CD4-positive, alpha-beta T cell treated with Interferon alpha-2 for 1 hour (primary cell): ENCODE measurements around the gene RIMOC1.
A peak's percentile ranks its signal among the peaks of the same experiment; 100 is the strongest.
"Not testable (repeated sequence)": the region's sequence is repeated elsewhere in the genome, so short reads cannot be mapped to it uniquely, and the experiment has no call there.

Source experiments
- DNase-seq, 2 donors: peaks; one replicate each; pipeline ENCODE4 v3.0.0-alpha.2; 2020 to 2022

Gene RIMOC1

DNA sequence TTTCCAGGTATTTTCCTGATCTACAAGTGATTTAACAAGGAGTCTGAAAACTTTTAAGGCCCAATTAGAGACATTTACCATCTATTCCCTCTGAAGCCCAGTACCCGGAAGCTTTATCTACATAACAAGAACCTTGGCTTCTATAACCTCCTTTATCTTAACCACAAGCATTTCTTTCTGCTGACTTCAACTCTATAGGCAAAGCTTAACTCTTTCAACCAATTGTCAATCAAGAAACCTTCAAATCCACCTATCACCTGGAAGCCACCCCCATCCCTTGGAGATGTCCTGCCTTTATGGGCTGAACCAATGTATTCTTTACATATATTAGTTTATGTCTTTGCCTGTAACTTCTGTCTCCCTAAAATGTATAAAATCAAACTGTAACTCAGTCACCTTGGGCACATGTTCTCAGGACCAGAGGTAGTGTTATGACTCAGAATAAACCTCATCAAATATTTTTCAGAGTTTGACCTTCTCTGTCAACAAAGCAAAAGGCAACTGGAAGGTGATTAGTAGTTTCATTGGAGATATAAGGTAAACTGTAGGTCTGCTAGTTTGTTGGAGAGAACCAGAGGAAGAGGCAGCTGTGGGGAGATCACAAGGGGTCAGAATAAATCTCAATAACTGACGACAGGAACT lies 13.0 kb upstream of the RIMOC1 start:
- DNase-seq = no peak

DNA sequence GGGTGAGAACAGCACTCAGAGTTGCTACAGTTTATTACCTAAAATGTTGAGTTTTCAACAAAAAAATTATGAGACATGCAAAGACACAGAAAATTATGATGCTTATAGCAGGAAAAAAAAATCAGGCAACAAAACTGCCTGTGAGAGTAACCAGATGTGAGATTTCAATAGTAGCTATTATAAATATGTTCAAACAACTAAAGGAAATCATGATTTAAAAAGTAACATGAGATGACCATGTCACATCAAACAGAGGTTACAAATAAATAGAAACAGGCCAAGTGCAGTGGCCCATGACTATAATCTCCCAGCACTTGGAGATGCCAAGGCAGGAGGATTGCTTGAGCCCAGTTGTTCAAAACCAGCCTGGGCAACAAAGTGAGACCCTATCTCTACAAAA lies 12.1 kb upstream of the RIMOC1 start:
- no peak for DNase-seq

DNA sequence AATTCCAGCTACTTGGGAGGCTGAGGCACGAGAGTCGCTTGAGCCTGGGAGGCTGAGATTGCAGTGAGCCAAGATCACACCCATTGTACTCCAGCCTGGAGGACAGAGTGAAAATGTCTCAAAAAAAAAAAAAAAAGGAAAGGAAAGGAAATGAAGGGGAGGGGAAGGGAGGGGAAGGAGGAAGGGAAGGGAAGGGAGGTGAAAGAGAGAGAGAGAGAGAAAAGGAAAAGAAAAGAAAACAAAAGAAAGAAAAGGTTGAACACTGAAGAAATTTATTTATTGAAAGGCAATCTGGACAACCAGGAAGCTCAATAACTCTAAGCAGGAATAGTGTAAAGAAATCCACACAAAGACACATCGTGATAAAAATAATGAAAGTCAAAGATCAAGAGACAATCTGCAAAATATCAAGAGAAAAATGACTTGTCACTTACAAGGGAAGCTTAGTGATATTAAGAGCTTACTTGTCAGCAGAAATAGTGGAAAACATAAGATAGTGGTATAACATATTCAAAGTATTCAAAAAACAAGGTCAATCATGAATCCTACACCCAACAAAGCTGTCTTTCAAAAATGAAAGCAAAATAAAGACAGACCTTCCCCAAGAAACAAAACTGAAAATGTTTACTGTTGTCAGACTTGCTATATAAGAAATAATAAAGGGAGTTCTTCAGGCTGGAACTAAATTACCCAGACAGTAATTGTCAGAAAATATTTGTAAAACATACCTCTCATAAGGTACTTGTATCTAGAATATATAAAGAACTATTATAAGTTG lies 10.9 kb upstream of the RIMOC1 start:
- no peak for DNase-seq

DNA sequence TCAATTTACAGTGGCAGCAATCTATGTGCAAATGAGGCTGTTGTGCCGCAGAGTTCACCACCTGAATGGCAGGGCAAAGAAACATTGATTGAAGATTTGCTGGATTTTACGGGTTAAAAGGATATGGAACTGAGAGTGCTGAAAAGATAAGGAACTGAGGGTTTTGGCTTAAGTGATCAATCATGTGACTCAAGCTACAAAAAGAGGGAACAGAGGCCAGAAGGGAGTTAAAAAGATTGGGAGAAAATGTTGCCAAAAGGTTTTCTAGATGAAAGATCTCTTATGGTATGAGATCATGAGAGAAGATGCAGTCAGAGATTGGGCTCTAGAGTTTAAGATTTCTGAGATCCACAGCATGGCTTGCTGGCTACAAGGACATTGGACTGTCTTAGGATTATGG lies 7.9 kb upstream of the RIMOC1 start:
- DNase-seq = no peak

- DNase-seq = no peak
Measured at GRCh38 chr5:41903382-41903891, 707 bp upstream of the RIMOC1 start.

GRCh38 chr5:41906151-41906550 lies 2.0 kb downstream of the RIMOC1 start:
- no peak for DNase-seq

GRCh38 chr5:41908374-41909079 lies 4.4 kb downstream of the RIMOC1 start:
- DNase-seq = no peak

DNA sequence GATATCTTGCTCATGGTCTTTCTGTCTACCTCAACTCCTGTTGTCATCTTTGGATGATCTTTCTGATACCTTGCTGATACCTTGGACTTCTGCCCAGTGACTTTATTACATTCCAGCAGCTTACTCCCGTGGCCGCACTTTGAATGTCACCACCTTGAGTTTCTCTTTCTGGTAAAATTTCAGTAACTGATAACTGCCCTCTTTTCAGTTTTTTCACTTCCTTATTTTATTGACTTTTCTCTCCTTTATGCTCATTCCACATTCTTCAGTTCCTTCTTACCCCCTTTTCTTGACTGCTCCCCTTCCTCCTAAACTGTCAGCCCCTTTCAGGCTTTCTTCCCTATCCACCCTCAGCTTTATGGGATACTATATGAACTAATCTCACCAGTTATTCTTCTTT lies 14.0 kb downstream of the RIMOC1 start:
- no peak for DNase-seq

DNA sequence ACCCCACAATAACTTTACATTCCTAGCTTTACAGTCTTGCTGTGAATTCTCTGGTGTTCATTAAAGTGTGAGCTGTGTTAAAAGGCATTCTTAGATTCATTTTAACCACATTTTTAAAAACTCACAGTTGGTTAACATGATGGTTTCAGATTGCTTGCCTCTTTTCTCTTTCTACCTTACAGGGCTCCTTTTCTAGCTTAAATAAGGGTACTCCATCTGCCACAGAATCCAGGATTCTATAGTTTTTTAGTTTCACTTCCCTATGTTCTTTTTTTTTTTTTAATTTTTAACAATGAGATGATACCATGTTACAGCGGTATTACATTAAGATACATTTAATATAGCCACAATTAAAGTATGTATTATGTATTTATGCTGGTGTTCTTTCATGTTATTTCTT lies 17.0 kb downstream of the RIMOC1 start:
- no peak for DNase-seq

DNA sequence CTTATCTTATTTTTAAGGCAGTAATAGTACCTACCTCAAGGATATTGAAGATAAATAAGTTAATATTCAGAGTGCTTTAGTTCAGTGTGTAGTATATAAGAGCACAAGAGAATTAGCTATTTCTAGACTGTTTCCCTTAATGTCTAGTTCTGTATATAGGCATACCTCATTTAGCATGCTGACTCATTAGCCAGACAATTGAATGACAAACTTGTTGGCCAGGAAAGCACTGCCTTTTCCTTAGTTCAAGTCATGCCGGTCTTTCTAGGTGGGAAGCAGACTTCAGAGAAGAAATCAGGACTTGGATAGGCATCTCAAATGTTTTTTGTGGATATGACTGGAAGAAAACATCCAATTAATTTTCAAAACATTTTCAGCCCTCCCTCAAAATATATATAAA lies 17.7 kb downstream of the RIMOC1 start:
- DNase-seq = no peak

- no peak for DNase-seq
Measured at GRCh38 chr5:41924526-41924871, 20.4 kb downstream of the RIMOC1 start.

DNA sequence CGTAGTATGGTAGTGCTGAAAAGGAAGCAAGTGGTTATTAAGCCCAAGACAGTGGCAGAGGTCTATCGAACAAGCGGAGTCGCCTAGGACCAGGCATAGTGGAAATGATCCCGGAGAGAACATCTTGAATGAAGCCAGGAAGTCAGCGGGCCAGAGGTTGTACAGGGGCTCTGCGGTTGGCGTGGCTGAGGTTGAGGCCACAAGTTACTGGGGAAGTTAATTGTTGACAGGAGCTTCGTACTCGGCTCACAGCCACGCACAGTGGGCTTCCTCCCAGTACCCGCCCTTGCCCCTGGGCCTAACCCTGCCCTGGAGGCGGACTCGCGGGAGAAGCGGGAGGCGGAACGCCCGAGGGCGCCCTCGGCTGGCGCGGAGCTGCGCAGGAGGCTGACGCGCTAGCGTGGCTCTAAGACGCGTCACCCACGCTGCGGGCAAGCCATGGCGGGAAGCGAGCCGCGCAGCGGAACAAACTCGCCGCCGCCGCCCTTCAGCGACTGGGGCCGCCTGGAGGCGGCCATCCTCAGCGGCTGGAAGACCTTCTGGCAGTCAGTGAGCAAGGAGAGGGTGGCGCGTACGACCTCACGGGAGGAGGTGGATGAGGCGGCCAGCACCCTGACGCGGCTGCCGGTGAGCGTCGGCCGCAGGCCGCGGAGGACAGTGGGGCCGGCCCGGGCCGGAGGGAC lies 20.9 kb downstream of the RIMOC1 start, which contains the start of gene FBXO4:
Gene FBXO4, plus strand, starts transcription at position 410 of the 683 bp plus-strand sequence. Its CDS starts 29 bp downstream, at position 439.
- DNase-seq = peak; percentile 88 to 90

DNA sequence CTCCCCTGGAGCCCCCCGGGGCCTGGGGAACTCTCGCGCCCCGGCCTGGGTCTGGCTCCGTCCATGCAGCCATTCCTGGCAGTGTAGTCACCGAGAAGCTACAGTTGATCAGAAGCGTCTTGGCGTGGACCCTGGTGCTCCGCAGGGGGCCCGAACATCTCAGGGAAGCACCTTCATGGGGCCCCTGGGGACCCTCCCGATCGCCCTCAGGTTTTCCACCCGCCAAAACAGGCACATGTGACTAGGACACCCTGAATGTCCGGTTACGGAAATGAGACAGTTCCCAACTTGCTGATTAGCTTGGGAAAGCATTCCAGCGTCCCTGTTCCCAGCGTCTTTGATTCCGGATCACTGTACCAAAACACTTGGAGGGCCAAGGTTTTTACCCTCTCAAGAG lies 21.4 kb downstream of the RIMOC1 start:
- DNase-seq = no peak

DNA sequence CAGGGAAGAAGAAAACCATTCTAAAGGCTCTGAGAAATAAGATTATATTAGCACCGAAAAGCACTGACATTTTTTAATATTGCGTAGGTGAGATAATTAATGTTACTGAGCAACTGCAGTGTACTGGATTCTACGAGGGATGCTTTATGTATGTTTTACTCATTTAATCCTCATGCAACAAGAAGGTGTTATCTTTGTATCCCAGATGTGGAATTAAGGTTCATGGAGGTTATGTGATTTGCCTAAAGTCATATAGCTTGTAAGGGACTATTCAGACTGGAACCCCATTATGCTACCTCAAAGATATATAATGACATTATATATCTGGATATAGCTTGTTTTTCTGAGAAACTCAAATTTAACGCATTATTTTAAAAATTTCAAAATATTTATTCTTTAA lies 23.5 kb downstream of the RIMOC1 start:
- no peak for DNase-seq

DNA sequence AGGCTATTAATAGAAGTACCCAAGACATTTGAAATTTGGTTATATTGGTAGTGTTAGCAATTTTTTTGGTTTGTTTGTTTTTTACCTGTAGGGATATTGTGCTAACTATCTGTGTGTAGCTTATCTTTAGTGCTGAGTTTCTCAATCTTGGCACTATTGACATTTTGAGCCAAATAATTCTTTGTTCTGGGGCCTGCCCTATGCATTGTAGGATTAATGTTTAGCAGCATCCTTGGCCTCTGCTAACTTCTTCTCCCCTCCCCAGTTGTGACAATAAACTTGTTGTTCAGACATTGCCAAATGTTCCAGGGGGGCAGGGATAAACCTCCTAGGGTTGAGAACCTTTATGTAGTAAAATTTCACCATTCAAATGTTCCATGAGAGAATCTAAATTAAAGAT lies 24.9 kb downstream of the RIMOC1 start:
- no peak for DNase-seq

- DNase-seq = no peak
Measured at GRCh38 chr5:41932770-41933169, 28.6 kb downstream of the RIMOC1 start.

GRCh38 chr5:41935544-41935943 lies 31.4 kb downstream of the RIMOC1 start:
- DNase-seq = no peak

DNA sequence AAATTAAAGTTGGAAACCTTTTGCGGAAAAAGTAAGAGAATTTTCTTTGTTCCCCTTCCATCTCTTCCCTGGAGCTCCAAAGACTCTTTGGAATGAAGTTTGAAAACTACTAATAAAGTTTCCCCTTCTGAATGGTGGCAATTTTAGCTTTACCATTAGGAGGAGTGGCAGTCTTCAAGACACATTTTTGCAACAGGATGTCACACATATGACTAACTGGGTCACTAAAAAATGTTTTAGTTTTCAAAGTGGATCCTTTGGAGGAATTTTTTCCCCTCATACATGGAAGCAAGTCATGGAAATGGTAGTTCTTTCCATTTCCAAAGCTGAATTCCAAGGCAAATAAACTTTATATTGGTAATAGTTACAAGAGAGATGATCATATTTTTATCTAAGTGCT lies 36.5 kb downstream of the RIMOC1 start:
- DNase-seq = no peak

- DNase-seq = not testable (repeated sequence)
Measured at GRCh38 chr5:41945332-41945955, 41.3 kb downstream of the RIMOC1 start.

DNA sequence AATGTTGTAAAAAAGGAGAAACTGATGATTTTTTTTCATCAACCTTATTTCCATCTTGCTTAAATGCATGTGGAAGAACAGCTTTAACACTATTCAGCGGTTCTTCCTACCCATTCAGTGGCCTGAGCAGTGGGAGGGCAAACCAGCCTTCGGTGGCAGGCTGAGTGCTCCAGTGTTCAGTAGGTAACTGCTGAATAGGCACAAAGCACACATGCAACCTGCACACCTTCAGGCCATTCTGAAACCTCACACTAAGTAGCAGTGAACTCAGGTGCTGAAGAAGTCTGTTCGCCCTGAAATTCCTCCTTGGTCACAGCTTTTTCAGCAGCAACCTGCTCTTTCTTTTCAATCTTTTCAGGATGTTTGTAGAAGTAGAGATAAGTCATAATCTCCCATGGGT lies 47.1 kb downstream of the RIMOC1 start:
- DNase-seq = no peak
